ENCODE data around the gene PARP11.

Gene PARP11

DNA sequence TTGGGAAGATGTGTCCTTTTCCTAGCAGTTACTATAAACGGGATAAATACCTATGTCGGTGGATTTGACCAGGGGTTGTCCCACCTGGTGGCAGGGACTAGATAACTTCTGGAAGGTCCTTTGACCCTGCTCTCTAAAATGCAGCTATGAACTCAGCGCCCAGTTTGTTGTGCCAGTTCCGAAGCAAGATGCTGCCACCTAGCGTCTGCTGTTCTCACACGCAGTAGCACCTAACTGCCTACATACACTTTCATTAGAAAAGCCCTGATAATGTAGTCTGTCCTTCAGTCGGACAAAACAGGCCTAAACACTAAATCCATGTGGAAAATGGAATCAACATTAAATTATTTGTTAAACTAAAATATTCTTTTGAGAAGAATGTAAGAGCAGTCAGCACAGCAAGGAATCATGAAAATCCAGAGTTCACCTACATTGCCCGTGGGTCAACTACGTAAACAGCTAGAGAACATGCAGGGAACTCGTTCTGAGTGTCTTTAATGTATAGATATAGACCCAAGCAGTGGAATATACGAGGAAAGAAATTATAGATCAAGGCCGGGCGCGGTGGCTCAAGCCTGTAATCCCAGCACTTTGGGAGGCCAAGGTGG lies 69.2 kb downstream of the PARP11 start:
- peak; percentile 47 for DNase-seq (ENCODE audit: extremely low read depth, low read depth)
- TF ChIP-seq, protein P1, sequence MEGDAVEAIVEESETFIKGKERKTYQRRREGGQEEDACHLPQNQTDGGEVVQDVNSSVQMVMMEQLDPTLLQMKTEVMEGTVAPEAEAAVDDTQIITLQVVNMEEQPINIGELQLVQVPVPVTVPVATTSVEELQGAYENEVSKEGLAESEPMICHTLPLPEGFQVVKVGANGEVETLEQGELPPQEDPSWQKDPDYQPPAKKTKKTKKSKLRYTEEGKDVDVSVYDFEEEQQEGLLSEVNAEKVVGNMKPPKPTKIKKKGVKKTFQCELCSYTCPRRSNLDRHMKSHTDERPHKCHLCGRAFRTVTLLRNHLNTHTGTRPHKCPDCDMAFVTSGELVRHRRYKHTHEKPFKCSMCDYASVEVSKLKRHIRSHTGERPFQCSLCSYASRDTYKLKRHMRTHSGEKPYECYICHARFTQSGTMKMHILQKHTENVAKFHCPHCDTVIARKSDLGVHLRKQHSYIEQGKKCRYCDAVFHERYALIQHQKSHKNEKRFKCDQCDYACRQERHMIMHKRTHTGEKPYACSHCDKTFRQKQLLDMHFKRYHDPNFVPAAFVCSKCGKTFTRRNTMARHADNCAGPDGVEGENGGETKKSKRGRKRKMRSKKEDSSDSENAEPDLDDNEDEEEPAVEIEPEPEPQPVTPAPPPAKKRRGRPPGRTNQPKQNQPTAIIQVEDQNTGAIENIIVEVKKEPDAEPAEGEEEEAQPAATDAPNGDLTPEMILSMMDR (IDR thresholded peaks at IDR 0.05; ENCODE audit: low read depth, low read length), result peak; percentile 95

DNA sequence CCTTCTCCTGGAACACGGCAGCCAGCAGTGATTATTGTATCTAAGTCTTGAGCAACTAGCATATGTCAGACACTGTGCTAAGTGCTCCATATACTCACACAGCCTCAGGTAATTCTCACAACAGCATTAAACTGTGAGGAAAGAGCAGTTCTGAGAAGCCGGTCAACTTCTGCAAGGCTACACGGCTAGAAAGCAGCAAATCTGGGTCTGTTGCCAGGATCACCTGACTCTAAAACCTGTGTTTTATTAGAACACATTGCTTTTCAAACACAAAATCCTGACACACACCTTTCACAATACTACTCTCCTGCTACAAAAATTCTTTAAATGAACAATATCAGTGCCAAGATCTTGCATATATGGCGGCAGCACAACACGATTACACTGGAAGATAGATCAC lies 70.5 kb downstream of the PARP11 start:
- DNase-seq (ENCODE audit: extremely low read depth, low read depth), result no peak
- TF ChIP-seq, protein P1 (IDR thresholded peaks at IDR 0.05; ENCODE audit: low read depth, low read length), result no peak

DNA sequence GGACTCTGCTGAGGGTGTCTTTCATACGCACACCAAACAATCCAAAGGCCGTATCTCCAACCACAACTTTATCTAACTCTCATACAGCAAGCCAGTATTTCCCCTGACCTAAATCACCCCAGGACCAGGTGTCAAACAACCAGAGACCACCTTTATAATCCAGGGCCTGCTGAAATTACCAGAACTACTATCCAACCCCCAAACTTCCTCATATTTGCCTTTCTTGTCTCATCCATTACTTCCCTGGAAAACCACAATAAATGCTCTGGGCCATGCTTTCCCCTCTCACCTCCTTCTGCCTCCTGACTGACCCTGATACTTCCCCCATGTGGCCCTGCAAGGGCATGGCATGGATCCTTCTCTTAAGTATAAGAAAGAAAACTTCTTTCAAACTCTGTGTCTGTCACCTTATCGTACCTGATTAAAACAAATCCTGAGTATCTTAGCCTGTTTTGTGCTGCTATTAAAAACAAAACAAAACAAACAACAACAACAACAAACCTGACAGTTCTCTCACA lies 75.6 kb downstream of the PARP11 start:
- TF ChIP-seq, protein P1 (IDR thresholded peaks at IDR 0.05; ENCODE audit: low read depth, low read length), result peak; percentile 3; the same call in 1 of the 2 replicates

DNA sequence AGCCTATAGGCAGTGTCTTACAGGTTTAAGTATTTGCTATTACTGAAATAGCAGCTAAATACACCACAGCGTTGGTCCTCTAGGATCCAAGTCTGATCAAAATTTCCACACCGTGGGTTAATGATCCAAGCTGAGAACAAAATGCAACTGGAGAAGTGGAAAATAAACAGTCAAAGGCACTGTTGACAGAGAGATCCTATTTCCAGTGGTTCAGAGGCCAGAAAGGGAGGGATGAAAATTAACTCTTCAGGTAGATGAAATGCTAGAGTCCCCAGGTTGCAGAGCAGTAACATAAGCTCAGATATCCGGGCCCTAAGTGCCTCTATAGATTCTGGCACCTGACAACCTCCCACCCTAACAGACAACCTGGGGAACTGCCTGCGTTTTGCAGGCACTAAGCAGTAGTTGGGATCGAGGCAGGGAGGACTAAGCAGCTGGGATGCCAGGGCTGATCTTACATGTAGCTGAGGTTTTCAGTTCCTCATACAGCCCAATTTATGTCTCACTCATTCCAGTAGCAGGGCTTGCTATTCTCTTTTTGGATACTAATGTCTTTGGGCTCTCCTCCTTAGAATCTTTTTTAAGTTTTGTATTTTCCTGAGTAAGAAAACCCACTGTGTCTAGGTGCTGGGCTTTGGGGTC lies 77.6 kb downstream of the PARP11 start:
- TF ChIP-seq, protein P1 (IDR thresholded peaks at IDR 0.05; ENCODE audit: low read depth, low read length), result no peak
- DNase-seq (ENCODE audit: extremely low read depth, low read depth), result no peak

More for the DNA sequence above, 75.6 kb downstream of the PARP11 start:
- DNase-seq (ENCODE audit: extremely low read depth, low read depth), result no peak

DNA sequence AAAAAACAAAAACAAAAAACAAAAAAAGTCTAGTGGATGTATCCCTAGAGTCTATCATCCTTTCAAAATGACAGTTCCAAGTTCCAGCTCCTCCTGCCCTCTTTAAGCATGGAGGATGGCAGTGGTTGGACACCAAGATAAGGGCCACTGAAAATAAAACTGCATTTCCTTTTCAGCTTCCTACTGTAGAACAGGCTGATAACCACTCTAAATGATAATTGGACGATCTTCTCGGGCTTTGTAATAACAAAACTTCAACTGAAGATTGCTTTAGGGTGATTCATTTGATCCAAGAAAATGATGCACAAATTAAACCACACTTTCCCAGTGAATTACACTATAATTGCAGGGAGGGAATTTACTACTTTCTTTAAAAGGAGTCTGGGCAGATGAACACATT lies 78.1 kb downstream of the PARP11 start:
- DNase-seq (ENCODE audit: extremely low read depth, low read depth), result no peak
- TF ChIP-seq, protein P1 (IDR thresholded peaks at IDR 0.05; ENCODE audit: low read depth, low read length), result no peak

DNA sequence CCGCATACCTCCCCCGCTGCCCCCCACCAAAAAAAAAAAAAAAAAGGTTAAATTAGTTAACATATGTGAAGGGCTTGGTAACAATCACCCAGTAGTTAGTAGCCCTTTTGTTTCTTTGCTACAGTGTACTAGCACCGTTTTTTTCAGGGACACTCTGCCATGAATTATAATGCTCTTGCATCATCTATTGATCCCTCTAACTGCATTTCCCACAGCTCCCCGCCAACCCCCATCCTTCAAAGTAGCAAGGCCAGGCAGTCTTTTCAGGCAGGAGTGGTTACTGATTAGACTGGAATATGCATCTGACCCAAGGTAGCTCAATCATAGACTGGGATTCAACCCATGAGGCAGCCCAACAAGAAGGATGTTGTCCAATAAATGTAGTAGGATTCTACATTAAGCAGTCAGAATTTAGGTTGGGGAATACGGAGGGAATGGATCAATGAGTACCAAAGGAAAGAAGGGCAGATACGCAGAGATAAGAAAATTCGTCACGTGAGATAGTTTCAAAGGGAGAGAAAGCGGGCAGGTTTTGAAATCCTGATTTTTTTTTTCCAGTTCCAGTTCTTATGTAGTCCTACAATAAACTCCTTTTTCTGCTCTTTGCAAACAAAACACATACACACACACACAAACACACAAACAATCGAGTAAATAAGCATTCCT lies 80.4 kb downstream of the PARP11 start:
- DNase-seq (ENCODE audit: extremely low read depth, low read depth), result no peak
- TF ChIP-seq, protein P1 (IDR thresholded peaks at IDR 0.05; ENCODE audit: low read depth, low read length), result no peak
